GM12878 (cell line): ENCODE data around the gene TP53INP2. TPM values are rescaled to one million over a fixed set of nuclear protein-coding genes. Genes with fewer than 3 reads are reported as not detected.

Experiments used
- CUX1 ChIP-seq: IDR thresholded peaks from 2 replicates; pipeline ENCODE4 v1.6.1; 2012; ENCODE audit warnings: improper control_type of control experiment, low read depth, low read length; ENCODE audit not compliant: insufficient replicate concordance
- FOXM1 ChIP-seq: IDR thresholded peaks from 2 replicates; pipeline ENCODE4 v1.6.1; 2012; ENCODE audit warnings: low read depth, mild to moderate bottlenecking, inconsistent platforms, low read length, moderate library complexity
- PRDM15 ChIP-seq: fragments of 450-650 bp; formaldehyde crosslinking; IDR thresholded peaks from 2 replicates; pipeline ENCODE4 v1.4.0; 2020; ENCODE audit warnings: mild to moderate bottlenecking, moderate library complexity
- USF2 ChIP-seq: IDR thresholded peaks from 2 replicates; pipeline ENCODE4 v1.6.1; 2011; ENCODE audit warnings: low read depth, low read length, improper control_type of control experiment, borderline replicate concordance
- polyA plus RNA-seq, 11 experiments: library from polyadenylated mRNA; depleted of rRNA in 4 of 11; unstranded in 6 of 11; stranded (reverse) in 5 of 11; fragments of >200 nt; fragmentation: Nextera tagmentation in 4 of 11; fragmentation: Illumina TruSeq in 1 of 11; extraction: Ambion mirVana in 4 of 11; extraction: Trizol in 1 of 11; gene quantifications; 1 replicate in 1 of 11; 2 replicates in 10 of 11; pipeline versions ENCODE4 v1.2.1 to v1.2.3, GENCODE V29; 2011 to 2016; ENCODE audit warnings: inconsistent platforms in 2 of 11, missing spikeins in 2 of 11, low read depth in 1 of 11
- total RNA-seq, 4 experiments: library from RNA; depleted of rRNA in 3 of 4; stranded (reverse); fragments of >200 nt in 3 of 4; fragmentation: Illumina TruSeq in 1 of 4; extraction: Trizol in 1 of 4; gene quantifications; 2 replicates each; pipeline versions ENCODE4 v1.2.1 to v1.2.3, GENCODE V29; 2013 to 2021
- TF ChIP-seq, protein P1 (sequence below): fragments of 450-650 bp; IDR thresholded peaks from 2 replicates; pipeline ENCODE4 v1.6.1; 2017; ENCODE audit warnings: low read depth, mild to moderate bottlenecking, moderate library complexity
- TF ChIP-seq, protein P2 (sequence below): IDR thresholded peaks from 2 replicates; pipeline ENCODE4 v1.6.1; 2012; ENCODE audit warnings: low read depth, low read length, improper control_type of control experiment

The TP53INP2 gene
- total and polyA plus RNA-seq, 10 of the 15 experiments (the other 5 are each of a cell fraction or from before 2014, with no cell fraction given) = 2.8 to 16.0 (median 4.0) TPM

GRCh38 chr20:34746674-34747073, 42.5 kb downstream of the TP53INP2 start (continued):
- TF ChIP-seq FOXM1 (no peak), PRDM15 (no peak), USF2 (no peak), CUX1 (no peak)
- TF ChIP-seq, protein P1, sequence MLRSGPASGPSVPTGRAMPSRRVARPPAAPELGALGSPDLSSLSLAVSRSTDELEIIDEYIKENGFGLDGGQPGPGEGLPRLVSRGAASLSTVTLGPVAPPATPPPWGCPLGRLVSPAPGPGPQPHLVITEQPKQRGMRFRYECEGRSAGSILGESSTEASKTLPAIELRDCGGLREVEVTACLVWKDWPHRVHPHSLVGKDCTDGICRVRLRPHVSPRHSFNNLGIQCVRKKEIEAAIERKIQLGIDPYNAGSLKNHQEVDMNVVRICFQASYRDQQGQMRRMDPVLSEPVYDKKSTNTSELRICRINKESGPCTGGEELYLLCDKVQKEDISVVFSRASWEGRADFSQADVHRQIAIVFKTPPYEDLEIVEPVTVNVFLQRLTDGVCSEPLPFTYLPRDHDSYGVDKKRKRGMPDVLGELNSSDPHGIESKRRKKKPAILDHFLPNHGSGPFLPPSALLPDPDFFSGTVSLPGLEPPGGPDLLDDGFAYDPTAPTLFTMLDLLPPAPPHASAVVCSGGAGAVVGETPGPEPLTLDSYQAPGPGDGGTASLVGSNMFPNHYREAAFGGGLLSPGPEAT = no peak
- TF ChIP-seq, protein P2, sequence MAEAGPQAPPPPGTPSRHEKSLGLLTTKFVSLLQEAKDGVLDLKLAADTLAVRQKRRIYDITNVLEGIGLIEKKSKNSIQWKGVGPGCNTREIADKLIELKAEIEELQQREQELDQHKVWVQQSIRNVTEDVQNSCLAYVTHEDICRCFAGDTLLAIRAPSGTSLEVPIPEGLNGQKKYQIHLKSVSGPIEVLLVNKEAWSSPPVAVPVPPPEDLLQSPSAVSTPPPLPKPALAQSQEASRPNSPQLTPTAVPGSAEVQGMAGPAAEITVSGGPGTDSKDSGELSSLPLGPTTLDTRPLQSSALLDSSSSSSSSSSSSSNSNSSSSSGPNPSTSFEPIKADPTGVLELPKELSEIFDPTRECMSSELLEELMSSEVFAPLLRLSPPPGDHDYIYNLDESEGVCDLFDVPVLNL = no peak
